ENCODE data around the gene CLCA2.
"Not testable (repeated sequence)": the region's sequence is repeated elsewhere in the genome, so short reads cannot be mapped to it uniquely, and the experiment has no call there.

The CLCA2 gene

DNA sequence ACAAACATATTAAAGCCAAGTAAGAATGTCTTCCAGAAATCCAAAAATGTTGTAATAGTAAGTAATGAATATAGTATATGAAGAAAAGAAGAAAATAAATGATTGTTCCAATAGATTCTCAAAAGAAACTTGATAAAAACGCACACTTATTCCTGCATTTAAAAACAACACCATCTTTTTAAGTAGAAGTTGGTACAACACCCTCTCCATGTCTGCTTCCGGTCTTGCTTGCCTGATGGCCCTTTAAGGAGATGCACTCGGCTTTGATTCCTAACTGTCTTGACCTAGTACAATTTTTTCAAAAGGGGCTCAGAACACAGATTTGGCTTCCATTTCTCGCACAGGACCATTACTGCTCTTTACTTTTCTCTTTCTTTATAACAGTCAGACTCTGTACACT, 53.7 kb downstream of the CLCA2 start:
- DNase-seq (ENCODE audit: low read depth): no peak

- no peak for DNase-seq (ENCODE audit: low read depth)
Measured at GRCh38 chr1:86478416-86479156, 54.6 kb downstream of the CLCA2 start.

DNA sequence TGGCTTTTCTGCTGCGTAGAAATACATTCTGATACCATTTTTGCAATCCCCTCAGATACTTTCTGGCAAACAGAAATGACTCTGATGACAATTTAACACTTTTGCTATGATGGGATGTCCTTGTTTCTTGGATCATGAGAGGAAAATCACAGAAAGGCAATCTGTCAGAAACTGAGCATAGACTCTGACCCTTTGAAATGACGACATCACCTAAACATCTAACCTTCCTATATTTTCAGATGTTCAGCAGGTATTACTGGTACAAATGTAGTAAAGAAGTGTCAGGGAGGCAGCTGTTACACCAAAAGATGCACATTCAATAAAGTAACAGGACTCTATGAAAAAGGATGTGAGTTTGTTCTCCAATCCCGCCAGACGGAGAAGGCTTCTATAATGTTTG, 58.0 kb downstream of the CLCA2 start:
- DNase-seq (ENCODE audit: low read depth): no peak

DNA sequence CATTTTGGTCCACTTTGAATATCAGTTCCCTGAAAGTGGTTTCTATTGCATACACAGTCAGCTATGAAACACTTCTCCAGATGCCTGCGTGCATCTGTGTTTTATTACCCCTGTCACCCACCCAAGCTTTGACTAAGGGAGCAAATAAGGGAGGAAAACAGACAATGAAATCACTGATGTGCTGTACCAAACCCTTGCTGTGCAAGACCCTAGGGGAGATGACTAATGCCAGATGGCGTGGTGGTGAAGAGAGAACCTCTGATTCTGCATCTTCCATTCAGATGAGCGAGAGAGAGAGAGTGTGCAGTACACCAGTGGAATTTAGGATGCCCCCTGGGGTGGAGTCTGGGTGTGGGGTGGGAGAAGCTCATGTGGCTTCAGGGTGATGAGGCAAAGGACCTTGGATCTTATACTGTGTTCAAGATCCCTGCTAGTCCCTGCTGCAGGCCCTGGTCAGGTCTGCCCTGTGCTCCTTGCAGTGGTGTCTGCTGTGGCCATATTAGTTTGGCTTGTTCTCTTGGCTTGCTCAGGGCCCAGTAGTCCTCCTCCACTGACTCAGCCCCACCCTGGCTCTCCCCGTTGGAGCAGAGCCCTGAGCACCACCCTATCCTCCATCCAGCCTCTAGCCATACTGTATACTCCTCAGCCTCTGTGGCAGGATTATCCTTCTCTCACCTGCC, 63.3 kb downstream of the CLCA2 start:
- no peak for DNase-seq (ENCODE audit: low read depth)

DNA sequence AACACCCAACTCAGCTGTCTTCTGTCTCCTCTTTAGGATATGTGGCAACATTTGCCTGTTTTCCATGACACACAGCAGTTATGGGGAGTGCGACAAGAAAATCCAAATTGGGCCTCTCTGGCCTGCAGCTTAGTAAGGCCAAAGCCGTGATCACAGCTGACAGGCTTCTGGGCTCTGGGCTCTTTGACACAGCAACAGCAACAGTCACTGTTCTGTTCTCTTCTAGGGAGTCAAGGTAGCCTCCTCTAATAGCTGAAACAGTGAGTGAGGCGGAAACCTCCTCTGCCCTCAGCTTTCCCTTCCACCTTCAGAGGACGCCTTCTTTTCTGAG, 63.8 kb downstream of the CLCA2 start:
- DNase-seq (ENCODE audit: low read depth): no peak

DNA sequence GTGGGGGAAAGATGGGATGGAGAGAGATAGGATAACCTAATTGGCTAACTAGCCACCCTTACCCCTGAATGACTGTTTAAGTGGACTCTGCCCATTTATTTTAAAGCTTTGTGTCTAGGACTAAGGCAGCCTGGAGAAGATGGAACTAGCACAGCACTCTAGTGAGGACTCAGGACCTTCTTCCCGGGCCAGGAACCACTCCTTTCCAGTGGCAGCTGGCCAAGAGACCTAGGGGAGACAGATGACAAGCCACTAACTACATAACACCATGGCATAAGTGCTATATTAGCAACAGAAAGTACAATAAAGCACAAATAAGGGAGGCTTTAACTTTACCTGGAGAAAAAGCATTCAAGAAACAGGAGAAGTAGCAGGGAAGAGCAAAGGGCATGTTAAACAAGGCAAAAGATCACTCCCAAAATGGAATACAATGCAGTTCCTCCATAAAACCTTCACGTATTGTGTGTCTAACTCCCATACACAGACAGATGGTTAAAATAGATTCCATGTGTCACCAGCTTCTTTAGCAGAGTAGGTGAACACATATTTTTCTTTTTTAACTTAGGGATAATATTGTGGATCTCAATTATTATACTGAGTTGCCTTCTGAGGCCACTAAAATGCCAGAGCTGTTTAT, 65.4 kb downstream of the CLCA2 start:
- no peak for DNase-seq (ENCODE audit: low read depth)

- DNase-seq (ENCODE audit: low read depth): no peak
Measured at GRCh38 chr1:86491171-86491950, 67.4 kb downstream of the CLCA2 start.

GRCh38 chr1:86498281-86498680, 74.3 kb downstream of the CLCA2 start:
- DNase-seq (ENCODE audit: low read depth): no peak

DNA sequence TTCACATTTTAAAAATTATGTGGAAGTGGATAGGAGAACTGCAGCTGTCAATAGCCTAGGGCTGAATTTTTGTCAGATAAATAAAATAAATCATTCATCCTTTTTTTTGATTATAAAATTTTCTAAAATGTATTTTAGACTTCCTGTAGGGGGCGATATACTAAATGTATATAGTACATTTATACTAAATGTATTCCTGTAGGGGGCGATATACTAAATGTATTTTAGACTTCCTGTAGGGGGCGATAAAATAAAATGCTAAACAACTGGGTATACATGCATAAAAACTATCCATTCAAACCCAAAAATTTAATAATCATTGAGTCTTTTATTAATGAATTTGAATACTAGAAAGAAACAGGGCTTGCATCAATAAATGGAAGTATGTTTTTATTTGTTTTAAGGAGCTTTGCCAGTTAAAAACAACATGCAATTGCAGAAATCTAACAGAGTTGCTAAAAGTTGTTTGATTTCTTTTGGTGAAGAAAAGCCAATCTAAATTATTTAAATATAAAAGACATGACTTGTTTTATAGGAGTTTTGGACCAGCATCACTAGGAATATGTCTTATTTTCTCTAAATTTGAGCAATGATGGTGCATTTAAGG, 76.1 kb downstream of the CLCA2 start:
- no peak for DNase-seq (ENCODE audit: low read depth)

DNA sequence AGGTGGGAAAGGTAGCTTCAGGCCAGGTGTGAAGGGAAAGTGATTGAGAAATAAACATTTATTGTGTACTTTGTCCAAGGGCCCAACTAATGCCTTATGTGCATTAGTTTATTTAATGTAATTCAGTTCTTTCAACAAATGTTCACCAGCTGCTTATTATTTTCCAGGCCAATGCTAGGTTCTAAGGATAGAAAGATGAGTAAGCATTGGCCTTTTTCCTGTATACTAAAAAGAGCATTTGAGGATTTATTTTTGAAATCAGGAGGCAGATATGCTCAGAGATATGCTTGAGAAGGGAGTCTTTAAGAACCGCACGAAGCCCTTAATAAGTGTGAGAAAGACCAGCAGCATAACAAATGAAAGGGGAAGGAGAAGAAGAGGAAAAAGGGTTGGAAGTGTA, 76.7 kb downstream of the CLCA2 start:
- DNase-seq (ENCODE audit: low read depth): no peak

- not testable (repeated sequence) for DNase-seq (ENCODE audit: low read depth)
Measured at GRCh38 chr1:86502125-86502646, 78.2 kb downstream of the CLCA2 start.

DNA sequence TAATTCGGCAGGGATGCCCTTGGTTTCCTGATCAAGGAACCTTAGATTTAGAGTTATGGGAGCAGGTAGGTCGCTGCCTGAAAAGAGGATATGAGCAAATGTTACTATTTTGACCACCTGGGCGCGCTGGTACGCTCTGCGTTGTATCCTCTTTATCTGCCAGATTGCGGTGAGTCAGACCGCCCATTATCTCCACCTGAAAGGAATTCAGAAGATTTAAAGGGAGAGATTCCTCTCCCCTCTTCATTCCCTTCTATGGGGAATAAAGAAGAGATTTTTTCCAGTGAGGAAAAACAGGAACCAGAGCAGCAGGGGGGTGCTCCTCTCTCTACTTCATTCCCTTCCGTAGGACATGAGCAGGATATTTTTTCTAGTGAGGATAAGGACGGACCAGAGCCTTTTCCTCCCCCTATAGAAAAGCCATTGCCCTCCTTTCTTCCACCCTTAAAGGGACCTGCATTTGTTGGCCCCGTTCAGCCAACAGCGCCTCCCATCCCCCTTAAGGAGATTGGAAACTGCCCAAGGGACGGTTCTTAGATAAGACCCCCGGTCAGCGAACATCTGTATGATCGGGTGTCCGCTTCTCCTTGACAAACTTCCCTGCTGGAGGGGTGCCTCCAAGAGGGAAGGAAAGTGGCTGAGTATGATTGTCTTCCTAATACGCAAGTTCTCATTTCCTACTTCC, 78.9 kb downstream of the CLCA2 start:
- DNase-seq (ENCODE audit: low read depth): no peak

DNA sequence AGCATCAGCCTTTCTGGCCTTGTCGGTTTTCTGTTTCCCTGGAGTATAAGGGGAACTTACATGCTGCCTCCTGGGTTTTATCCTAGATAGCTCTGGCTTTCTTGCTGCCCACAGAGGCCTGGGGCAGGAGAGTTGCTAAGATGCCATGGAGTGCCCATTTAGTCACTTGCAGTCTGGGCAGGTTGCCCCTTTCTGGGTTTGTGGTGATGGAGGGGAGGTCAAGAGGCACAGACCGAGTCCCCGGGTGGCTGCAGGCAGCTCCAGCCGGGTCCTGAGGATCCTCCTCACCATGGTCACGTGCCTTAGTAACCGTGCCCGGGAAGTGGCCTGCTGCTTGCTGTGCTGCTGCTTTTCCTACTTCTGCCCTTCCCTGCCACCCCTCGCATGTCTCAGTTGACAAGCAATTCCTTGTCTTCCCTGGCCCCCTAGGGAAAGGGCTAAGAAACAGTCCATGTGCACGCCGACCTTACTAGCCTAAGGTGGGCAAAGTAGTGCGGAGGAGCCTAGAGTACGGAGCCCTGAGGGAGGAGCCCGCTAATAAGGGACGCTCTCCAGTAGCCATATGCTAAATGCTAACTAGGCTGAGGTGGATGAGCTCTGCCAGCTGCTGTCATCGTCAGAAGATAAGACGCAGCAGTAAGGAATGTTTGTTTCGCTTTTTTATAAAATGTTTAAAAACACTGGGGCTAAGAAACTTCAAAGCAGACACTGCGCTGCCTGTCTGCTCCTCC, 79.6 kb downstream of the CLCA2 start:
- DNase-seq (ENCODE audit: low read depth): no peak

DNA sequence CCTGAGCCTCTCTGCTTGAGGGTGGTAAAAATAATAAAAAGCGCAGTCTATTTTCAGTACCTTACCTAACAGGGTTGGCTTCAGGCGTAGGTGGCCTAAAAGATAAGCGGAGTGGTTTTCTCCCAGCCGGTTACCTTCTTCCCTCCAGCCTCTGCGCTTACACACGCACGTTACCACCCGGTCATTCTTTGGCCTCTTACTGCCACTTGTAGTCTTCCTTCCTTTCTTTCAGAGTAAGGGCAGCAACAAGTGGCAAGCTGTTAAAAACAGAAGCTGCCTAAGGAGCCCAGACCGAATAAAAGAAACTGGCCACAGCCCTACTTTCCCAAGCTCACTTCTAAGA, 80.1 kb downstream of the CLCA2 start:
- no peak for DNase-seq (ENCODE audit: low read depth)

DNA sequence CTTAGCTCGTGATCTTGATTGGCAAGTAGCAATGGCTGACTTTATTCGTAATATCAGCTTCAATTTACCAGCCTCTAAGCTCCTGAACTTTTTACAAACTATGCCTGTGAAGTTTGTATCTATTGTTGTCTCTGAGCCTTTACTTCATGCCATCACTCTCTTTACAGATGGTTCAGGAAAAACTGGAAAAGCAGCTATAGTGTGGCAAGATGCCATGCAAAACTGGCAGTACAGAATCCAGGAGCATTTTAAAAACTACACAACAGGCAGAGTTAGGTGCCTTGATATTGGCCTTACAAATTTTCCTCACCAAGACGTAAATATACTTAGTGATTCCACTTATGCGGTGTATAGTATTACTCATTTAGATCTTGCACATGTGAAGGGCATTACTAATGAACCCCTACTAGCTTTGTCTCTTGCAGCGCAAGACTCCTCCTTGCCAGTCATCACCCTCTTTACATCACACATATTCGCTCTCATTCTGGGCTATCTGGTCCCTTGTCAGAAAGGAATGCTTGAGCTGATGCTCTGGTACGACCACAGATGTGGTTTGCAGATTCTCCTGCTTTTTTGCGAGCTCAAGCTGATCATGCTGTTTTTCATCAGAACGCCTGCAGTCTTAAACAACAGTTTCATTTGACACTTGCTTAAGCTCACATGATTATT, 81.1 kb downstream of the CLCA2 start:
- DNase-seq (ENCODE audit: low read depth): no peak

- no peak for DNase-seq (ENCODE audit: low read depth)
Measured at GRCh38 chr1:86505564-86505902, 81.6 kb downstream of the CLCA2 start.
